Measurements from ENCODE around the gene TBL1X. TPM values are rescaled to one million over a fixed set of nuclear protein-coding genes. Genes with fewer than 3 reads are reported as not detected.

TBL1X gene
- total RNA-seq, 4 donors from 2014 or later, result 27.7 to 49.1 (median 39.6) TPM

DNA sequence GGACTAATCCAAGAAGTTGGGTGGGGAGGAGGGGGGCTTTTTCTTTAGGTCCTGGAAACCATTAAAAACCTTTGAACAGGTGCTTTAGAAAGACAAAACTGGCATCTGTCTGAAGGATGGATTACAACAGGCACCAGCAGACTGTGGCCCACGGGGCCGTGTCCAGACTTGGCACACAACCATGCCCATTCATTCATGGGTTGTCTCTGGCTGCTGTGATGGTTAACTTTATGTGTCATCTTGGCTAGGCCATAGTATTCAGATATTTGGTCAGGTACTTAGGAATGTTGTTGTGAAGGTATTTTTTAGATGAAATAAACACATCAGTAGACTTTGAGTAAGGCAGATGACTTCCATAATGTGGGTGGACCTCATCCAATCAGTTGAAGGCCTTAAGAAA, 45.5 kb downstream of the TBL1X start:
- no peaks in the 10 kb centered on the region for H3K9me3 ChIP-seq
- WGBS, 2 donors (ENCODE audit: low coverage in 1 of 2), result no CpG with 5 or more reads among the region's 2 CpGs
- H3K27ac ChIP-seq, result no peak overlapping the region
- no peak for ATAC-seq
- H3K4me1 ChIP-seq, result peaks cover 0 to 9% (median 0%) of the 10 kb centered on the region in 3 donors
- no peaks in the 10 kb centered on the region for H3K27me3 ChIP-seq
- H3K36me3 ChIP-seq, result no peaks in the 10 kb centered on the region
- TF ChIP-seq EP300 (IDR thresholded peaks at IDR 0.05) (no peak), POLR2AphosphoS5 (IDR thresholded peaks at IDR 0.05) (no peak), POLR2A (IDR thresholded peaks at IDR 0.05) (no peak)
- TF ChIP-seq, protein P1, sequence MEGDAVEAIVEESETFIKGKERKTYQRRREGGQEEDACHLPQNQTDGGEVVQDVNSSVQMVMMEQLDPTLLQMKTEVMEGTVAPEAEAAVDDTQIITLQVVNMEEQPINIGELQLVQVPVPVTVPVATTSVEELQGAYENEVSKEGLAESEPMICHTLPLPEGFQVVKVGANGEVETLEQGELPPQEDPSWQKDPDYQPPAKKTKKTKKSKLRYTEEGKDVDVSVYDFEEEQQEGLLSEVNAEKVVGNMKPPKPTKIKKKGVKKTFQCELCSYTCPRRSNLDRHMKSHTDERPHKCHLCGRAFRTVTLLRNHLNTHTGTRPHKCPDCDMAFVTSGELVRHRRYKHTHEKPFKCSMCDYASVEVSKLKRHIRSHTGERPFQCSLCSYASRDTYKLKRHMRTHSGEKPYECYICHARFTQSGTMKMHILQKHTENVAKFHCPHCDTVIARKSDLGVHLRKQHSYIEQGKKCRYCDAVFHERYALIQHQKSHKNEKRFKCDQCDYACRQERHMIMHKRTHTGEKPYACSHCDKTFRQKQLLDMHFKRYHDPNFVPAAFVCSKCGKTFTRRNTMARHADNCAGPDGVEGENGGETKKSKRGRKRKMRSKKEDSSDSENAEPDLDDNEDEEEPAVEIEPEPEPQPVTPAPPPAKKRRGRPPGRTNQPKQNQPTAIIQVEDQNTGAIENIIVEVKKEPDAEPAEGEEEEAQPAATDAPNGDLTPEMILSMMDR (IDR thresholded peaks at IDR 0.05), result no peak
- no peak overlapping the region for H3K4me3 ChIP-seq

DNA sequence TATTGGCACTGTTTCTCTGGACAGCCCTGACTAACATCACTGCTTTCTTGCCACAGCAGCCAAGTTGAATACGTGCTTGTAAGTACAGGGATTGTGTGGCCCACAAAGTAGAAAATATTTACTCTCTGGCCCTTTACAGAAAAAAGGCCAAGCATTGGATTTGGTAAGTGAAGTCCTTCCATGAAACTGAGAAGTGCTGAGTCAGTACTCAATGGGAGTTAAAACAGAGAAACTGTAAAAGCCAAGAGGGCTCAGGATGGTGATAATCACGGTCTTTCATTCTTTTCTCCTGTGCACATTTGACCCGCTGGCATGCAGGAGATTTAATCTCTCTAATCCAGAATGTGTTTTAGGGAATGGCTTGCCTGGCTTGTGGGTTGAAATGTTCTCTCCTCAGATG, 46.1 kb downstream of the TBL1X start:
- TF ChIP-seq POLR2AphosphoS5 (IDR thresholded peaks at IDR 0.05) (no peak), EP300 (IDR thresholded peaks at IDR 0.05) (no peak), POLR2A (IDR thresholded peaks at IDR 0.05) (no peak)
- TF ChIP-seq, protein P1 (IDR thresholded peaks at IDR 0.05), result no peak
- Histone ChIP-seq H3K4me1 (peaks cover 0 to 15% (median 0%) of the 10 kb centered on the region in 3 donors), H3K27me3 (no peaks in the 10 kb centered on the region), H3K9me3 (no peaks in the 10 kb centered on the region), H3K4me3 (no peak overlapping the region), H3K36me3 (no peaks in the 10 kb centered on the region), H3K27ac (no peak overlapping the region)
- no peak for ATAC-seq
- 68 to 88% methylated on average over 2 of the region's 3 CpGs for WGBS, 2 donors (ENCODE audit: low coverage in 1 of 2)

DNA sequence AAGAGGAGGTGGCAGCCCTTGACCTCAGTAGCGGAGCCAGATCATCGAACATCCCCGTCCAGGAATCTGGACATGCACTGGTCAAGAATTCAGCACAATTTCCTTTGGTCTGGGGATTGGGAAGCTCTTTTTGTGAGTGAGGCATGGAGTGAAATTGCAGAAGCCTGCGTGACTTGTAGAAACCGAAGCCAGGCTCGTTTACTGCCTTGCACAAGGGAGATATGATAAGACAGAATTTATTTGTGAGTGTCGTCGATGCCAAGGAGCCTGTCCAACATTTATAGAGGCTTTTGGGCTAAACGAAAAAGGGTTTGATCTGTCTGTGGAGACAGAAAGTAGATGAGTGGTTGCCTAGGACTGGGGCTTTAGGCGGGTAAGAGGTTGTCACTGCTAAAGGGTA, 50.6 kb downstream of the TBL1X start:
- H3K9me3 ChIP-seq, result no peaks in the 10 kb centered on the region
- no peaks in the 10 kb centered on the region for H3K36me3 ChIP-seq
- peaks cover 0 to 40% (median 0%) of the 10 kb centered on the region in 3 donors for H3K4me1 ChIP-seq
- no peak overlapping the region for H3K4me3 ChIP-seq
- H3K27ac ChIP-seq, result no peak overlapping the region
- TF ChIP-seq, protein P1 (IDR thresholded peaks at IDR 0.05), result no peak
- TF ChIP-seq POLR2A (IDR thresholded peaks at IDR 0.05) (no peak), POLR2AphosphoS5 (IDR thresholded peaks at IDR 0.05) (no peak), EP300 (IDR thresholded peaks at IDR 0.05) (no peak)
- WGBS, 2 donors (ENCODE audit: low coverage in 1 of 2), result 51 to 75% methylated on average over 4 to 6 of the region's 10 CpGs
- no peaks in the 10 kb centered on the region for H3K27me3 ChIP-seq
- no peak for ATAC-seq

DNA sequence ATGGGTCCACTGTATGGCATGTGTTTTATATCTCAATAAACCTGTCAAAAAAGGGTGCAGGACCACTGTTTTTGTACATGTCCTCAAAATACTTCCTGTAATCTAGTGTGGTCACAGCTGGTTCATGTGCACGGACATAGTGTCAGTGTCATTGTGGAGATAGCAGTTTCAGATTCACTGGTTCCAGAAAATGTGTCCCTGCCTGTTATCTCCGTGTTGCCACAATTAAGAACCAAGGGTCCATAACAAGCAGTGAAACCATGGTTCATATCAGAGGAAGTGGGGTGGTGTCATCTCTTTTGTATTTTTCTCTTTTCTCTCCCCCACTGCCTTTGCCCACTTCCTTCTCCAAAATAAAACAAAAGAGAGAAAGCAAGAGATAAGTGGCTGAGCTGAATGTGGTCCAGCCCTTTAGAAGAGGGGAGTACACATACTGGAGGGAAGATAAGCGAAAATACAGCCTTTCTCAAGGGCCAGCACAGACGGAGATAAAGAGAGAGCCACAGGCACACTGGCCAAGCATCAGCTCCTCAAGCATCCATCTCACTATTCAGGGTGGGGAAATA, 51.2 kb downstream of the TBL1X start:
- no peaks in the 10 kb centered on the region for H3K27me3 ChIP-seq
- no peaks in the 10 kb centered on the region for H3K36me3 ChIP-seq
- no peak for TF ChIP-seq POLR2A (IDR thresholded peaks at IDR 0.05)
- TF ChIP-seq, protein P1 (IDR thresholded peaks at IDR 0.05), result no peak
- TF ChIP-seq EP300 (IDR thresholded peaks at IDR 0.05), result no peak
- no peak for TF ChIP-seq POLR2AphosphoS5 (IDR thresholded peaks at IDR 0.05)
- H3K4me3 ChIP-seq, result no peak overlapping the region
- WGBS, 2 donors (ENCODE audit: low coverage in 1 of 2), result 57% methylated on average over 3 of the region's 4 CpGs; no CpG with 5 or more reads in 1 of the 2 donors
- H3K9me3 ChIP-seq, result no peaks in the 10 kb centered on the region
- ATAC-seq, result no peak
- no peak overlapping the region for H3K27ac ChIP-seq
- peaks cover 0 to 43% (median 0%) of the 10 kb centered on the region in 3 donors for H3K4me1 ChIP-seq

DNA sequence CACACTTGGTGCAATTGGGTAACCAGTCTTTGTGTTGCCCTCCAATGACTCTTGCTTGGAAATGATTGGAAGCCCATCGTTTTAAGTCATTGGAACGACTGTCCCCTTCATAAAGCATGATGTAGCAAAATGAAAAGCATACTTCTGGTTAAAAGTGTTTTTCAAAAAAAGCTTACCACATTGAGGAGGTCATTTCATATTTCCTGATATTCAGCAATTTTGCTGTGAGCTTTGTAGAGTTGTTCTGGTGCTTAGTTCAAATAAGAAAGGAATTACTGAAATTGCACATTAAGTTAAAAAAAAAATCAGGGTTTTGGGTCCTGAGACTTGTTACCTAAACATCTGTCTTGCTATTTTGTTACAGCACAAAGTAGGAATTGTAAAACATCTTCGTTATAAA, 51.8 kb downstream of the TBL1X start:
- Histone ChIP-seq H3K27ac (no peak overlapping the region), H3K4me1 (peaks cover 0 to 43% (median 0%) of the 10 kb centered on the region in 3 donors), H3K9me3 (no peaks in the 10 kb centered on the region), H3K27me3 (no peaks in the 10 kb centered on the region), H3K4me3 (no peak overlapping the region), H3K36me3 (no peaks in the 10 kb centered on the region)
- no peak for ATAC-seq
- WGBS, 2 donors (ENCODE audit: low coverage in 1 of 2), result 61 to 62% methylated on average over 3 of the region's 3 CpGs
- TF ChIP-seq POLR2AphosphoS5 (IDR thresholded peaks at IDR 0.05) (no peak), POLR2A (IDR thresholded peaks at IDR 0.05) (no peak), EP300 (IDR thresholded peaks at IDR 0.05) (no peak)
- TF ChIP-seq, protein P1 (IDR thresholded peaks at IDR 0.05), result no peak
